ENCODE data around the gene SETD1A. TPM values are rescaled to one million over a fixed set of nuclear protein-coding genes. Genes with fewer than 3 reads are reported as not detected.

SETD1A gene
- polyA plus RNA-seq, 1 donor (not counting 4 experiments of a cell fraction or from before 2014, with no cell fraction given), result 1.1 TPM

GRCh38 chr16:30931068-30931650, 26.4 kb upstream of the SETD1A start:
- Histone ChIP-seq H3K9me3 (ENCODE audit: control insufficient read depth, low read depth, low read length) (no peaks in the 10 kb centered on the region), H2AFZ (ENCODE audit: control insufficient read depth, low read length) (no peak overlapping the region), H3K9me1 (ENCODE audit: control insufficient read depth, extremely low read depth, insufficient read depth, low read length) (no peaks in the 10 kb centered on the region), H3K27me3 (ENCODE audit: control insufficient read depth, extremely low read depth, insufficient read depth, low read length) (no peaks in the 10 kb centered on the region), H3K36me3 (ENCODE audit: control insufficient read depth in 2 of 2, extremely low read depth in 1 of 2, insufficient read depth in 2 of 2, low read length in 2 of 2) (peaks cover 25 to 38% of the 10 kb centered on the region in 2 experiments), H3K4me1 (ENCODE audit: control insufficient read depth, extremely low read depth, insufficient read depth, low read length) (peaks cover 15% of the 10 kb centered on the region), H3K27ac (ENCODE audit: control insufficient read depth, insufficient read depth, low read length) (no peak overlapping the region), H3K4me2 (ENCODE audit: control insufficient read depth, extremely low read depth, insufficient read depth, low read depth, low read length) (no peak overlapping the region), H4K20me1 (ENCODE audit: control insufficient read depth, extremely low read depth, insufficient read depth, low read length) (no peaks in the 10 kb centered on the region), H3K4me3 (ENCODE audit: control insufficient read depth in 2 of 3, extremely low read depth in 1 of 3, insufficient read depth in 2 of 3, low read depth in 1 of 3, low read length in 3 of 3) (no peak overlapping the region), H3K9ac (ENCODE audit: control insufficient read depth, extremely low read depth, insufficient read depth, low read length) (no peak overlapping the region), H3K79me2 (ENCODE audit: control insufficient read depth, insufficient read depth, low read length) (peaks cover 7% of the 10 kb centered on the region)
- TF ChIP-seq CTCF (optimal IDR thresholded peaks at IDR 0.05 in 1 of 3, IDR thresholded peaks at IDR 0.05 in 1 of 3, conservative IDR thresholded peaks at IDR 0.05 in 1 of 3; ENCODE audit: extremely low read depth in 1 of 3, insufficient read depth in 2 of 3, low read length in 3 of 3) (no peak), EZH2 (IDR thresholded peaks at IDR 0.05; ENCODE audit: low read length) (no peak)
- dilution Hi-C loops (cut with MboI; ENCODE audit: extremely low pct_ligation_motif_present, low sequenced_read_pairs), result no loop called here
- no peak for FAIRE-seq
- no peak for DNase-seq (ENCODE audit: low read depth, low spot score)

GRCh38 chr16:30934827-30935557, 22.6 kb upstream of the SETD1A start:
- H3K9me3 ChIP-seq (ENCODE audit: control insufficient read depth, low read depth, low read length), result no peaks in the 10 kb centered on the region
- no peak for TF ChIP-seq EZH2 (IDR thresholded peaks at IDR 0.05; ENCODE audit: low read length)
- peak; percentile 78 to 91 (median 88) for TF ChIP-seq CTCF (optimal IDR thresholded peaks at IDR 0.05 in 1 of 3, IDR thresholded peaks at IDR 0.05 in 1 of 3, conservative IDR thresholded peaks at IDR 0.05 in 1 of 3; ENCODE audit: extremely low read depth in 1 of 3, insufficient read depth in 2 of 3, low read length in 3 of 3)
- peaks cover 28 to 29% of the 10 kb centered on the region in 2 experiments for H3K36me3 ChIP-seq (ENCODE audit: control insufficient read depth in 2 of 2, extremely low read depth in 1 of 2, insufficient read depth in 2 of 2, low read length in 2 of 2)
- no peak overlapping the region for H3K4me3 ChIP-seq (ENCODE audit: control insufficient read depth in 2 of 3, extremely low read depth in 1 of 3, insufficient read depth in 2 of 3, low read depth in 1 of 3, low read length in 3 of 3)
- peaks cover 6% of the 10 kb centered on the region for H3K79me2 ChIP-seq (ENCODE audit: control insufficient read depth, insufficient read depth, low read length)
- no peak overlapping the region for H3K4me2 ChIP-seq (ENCODE audit: control insufficient read depth, extremely low read depth, insufficient read depth, low read depth, low read length)
- no peak for FAIRE-seq
- no peaks in the 10 kb centered on the region for H3K27me3 ChIP-seq (ENCODE audit: control insufficient read depth, extremely low read depth, insufficient read depth, low read length)
- H4K20me1 ChIP-seq (ENCODE audit: control insufficient read depth, extremely low read depth, insufficient read depth, low read length), result no peaks in the 10 kb centered on the region
- H3K27ac ChIP-seq (ENCODE audit: control insufficient read depth, insufficient read depth, low read length), result no peak overlapping the region
- no peak overlapping the region for H2AFZ ChIP-seq (ENCODE audit: control insufficient read depth, low read length)
- no peak overlapping the region for H3K9ac ChIP-seq (ENCODE audit: control insufficient read depth, extremely low read depth, insufficient read depth, low read length)
- H3K4me1 ChIP-seq (ENCODE audit: control insufficient read depth, extremely low read depth, insufficient read depth, low read length), result peaks cover 5% of the 10 kb centered on the region
- DNase-seq (ENCODE audit: low read depth, low spot score), result no peak
- dilution Hi-C loops (cut with MboI; ENCODE audit: extremely low pct_ligation_motif_present, low sequenced_read_pairs), result no loop called here
- no peaks in the 10 kb centered on the region for H3K9me1 ChIP-seq (ENCODE audit: control insufficient read depth, extremely low read depth, insufficient read depth, low read length)

All from keratinocyte (primary cell).